HCT116 (cell line): ENCODE data around the gene LRCH1. TPM values are rescaled to one million over a fixed set of nuclear protein-coding genes. Genes with fewer than 3 reads are reported as not detected.

Source experiments
- ATAC-seq: fragments of 200-7000 bp; cut with Tn5 transposase; 2 replicates; pipeline ENCODE4 v1.9.1; 2020; ENCODE audit warnings: mild to moderate bottlenecking, moderate library complexity
- BruUV-seq: library from RNA; stranded (reverse); fragments of 400-500 nt; replicated peaks from 2 replicates; lab custom pipeline; 2021; lab: Mats Ljungman, UMichigan
- CTCF ChIA-PET: fragments of 300-600 bp; sonication (Branson Sonifier 250); formaldehyde crosslinking; loops from one replicate; lab custom pipeline; 2021; ENCODE audit warnings: antibody characterized with exemption; lab: Charles Lee
- POLR2A ChIA-PET: fragments of 300-600, 350-600 bp; sonication (Branson Sonifier 250); formaldehyde crosslinking; loops from one replicate; lab custom pipeline; 2021; ENCODE audit warnings: antibody characterized with exemption; lab: Charles Lee
- RAD21 ChIA-PET, 2 experiments: fragments of 300-600 bp; sonication (Branson Sonifier 250); formaldehyde crosslinking; loops; one replicate each; lab custom pipeline; 2023; ENCODE audit warnings: low total read pairs in 2 of 2; ENCODE audit not compliant: uncharacterized antibody in 2 of 2, unreplicated experiment in 2 of 2, low non-redundant PET in 1 of 2; lab: Charles Lee
- DNase-seq: peaks from one replicate; pipeline ENCODE4 v3.0.0-alpha.2; 2010; ENCODE audit warnings: low read depth, low spot score
- H2AFZ ChIP-seq: fragments of 200-600 bp; shearing (Covaris generic), sonication (generic); 2 replicates; pipeline ENCODE4 v1.6.1; 2017; ENCODE audit warnings: low read depth, mixed run types, mixed read lengths, antibody characterized with exemption, low read length; ENCODE audit not compliant: poor library complexity, severe bottlenecking
- H3K27ac ChIP-seq: 2 replicates; pipeline ENCODE4 v1.5.1; 2012; ENCODE audit warnings: low read depth, low read length
- H3K27me3 ChIP-seq: fragments of 200-600 bp; sonication (generic); 2 replicates; pipeline ENCODE4 v1.6.1; 2016; ENCODE audit warnings: mixed run types, low read length, mixed read lengths; ENCODE audit not compliant: insufficient read depth
- H3K36me3 ChIP-seq, 2 experiments: fragments of 200-500 bp in 1 of 2; fragments of 200-600 bp in 1 of 2; sonication (Bioruptor generic) in 1 of 2; sonication (generic) in 1 of 2; 2 replicates each; pipeline versions ENCODE4 v1.5.1 to v1.6.1; 2014 to 2016; ENCODE audit warnings: low read length in 2 of 2, inconsistent platforms in 1 of 2, mixed read lengths in 1 of 2, mixed run types in 1 of 2; ENCODE audit not compliant: insufficient read depth in 2 of 2, control insufficient read depth in 1 of 2
- H3K4me1 ChIP-seq, 2 experiments: fragments of 200-600 bp in 1 of 2; sonication (generic) in 1 of 2; 2 replicates each; pipeline versions ENCODE4 v1.5.1 to v1.6.1; 2012 to 2017; ENCODE audit warnings: low read length in 2 of 2, inconsistent platforms in 1 of 2, mild to moderate bottlenecking in 1 of 2, mixed read lengths in 1 of 2, mixed run types in 1 of 2, moderate library complexity in 1 of 2; ENCODE audit not compliant: insufficient read depth in 2 of 2, control insufficient read depth in 1 of 2
- H3K4me2 ChIP-seq: fragments of 200-600 bp; sonication (generic); 2 replicates; pipeline ENCODE4 v1.6.1; 2017; ENCODE audit warnings: mixed run types, low read length, mixed read lengths
- H3K4me3 ChIP-seq, 2 experiments: fragments of 200-600 bp in 1 of 2; sonication (generic) in 1 of 2; replicated peaks in 1 of 2; 2 replicates each; pipeline ENCODE4 v1.5.1; 2011 to 2016; ENCODE audit warnings: low read length in 2 of 2, control low read depth in 1 of 2, low read depth in 1 of 2, mild to moderate bottlenecking in 1 of 2, mixed read lengths in 1 of 2, mixed run types in 1 of 2
- H3K79me2 ChIP-seq: fragments of 200-600 bp; sonication (generic); 2 replicates; pipeline ENCODE4 v1.6.1; 2017; ENCODE audit warnings: mild to moderate bottlenecking, mixed run types, low read length, moderate library complexity, mixed read lengths; ENCODE audit not compliant: insufficient read depth
- H3K9ac ChIP-seq: fragments of 200-600 bp; sonication (generic); 2 replicates; pipeline ENCODE4 v1.6.1; 2016; ENCODE audit warnings: low read length, mixed read lengths
- H3K9me2 ChIP-seq: fragments of 200-600 bp; sonication (generic), shearing (Covaris generic); 2 replicates; pipeline ENCODE4 v1.6.1; 2017; ENCODE audit warnings: mixed run types, mild to moderate bottlenecking, moderate library complexity; ENCODE audit not compliant: insufficient read depth
- H3K9me3 ChIP-seq, 2 experiments: fragments of 200-500 bp in 1 of 2; fragments of 200-600 bp in 1 of 2; sonication (Bioruptor generic) in 1 of 2; sonication (generic) in 1 of 2; 2 replicates each; pipeline ENCODE4 v1.6.1; 2014 to 2017; ENCODE audit warnings: low read length in 2 of 2, mixed read lengths in 2 of 2, inconsistent platforms in 1 of 2, low read depth in 1 of 2, mild to moderate bottlenecking in 1 of 2, mixed run types in 1 of 2, moderate library complexity in 1 of 2; ENCODE audit not compliant: control insufficient read depth in 1 of 2, insufficient read depth in 1 of 2
- H4K20me1 ChIP-seq: fragments of 200-600 bp; sonication (generic), shearing (Covaris generic); 2 replicates; pipeline ENCODE4 v1.6.1; 2017; ENCODE audit warnings: mixed run types, mild to moderate bottlenecking, moderate library complexity; ENCODE audit not compliant: insufficient read depth
- CBX3 ChIP-seq: IDR thresholded peaks from 2 replicates; pipeline ENCODE4 v1.6.1; 2012; ENCODE audit warnings: low read depth
- CEBPB ChIP-seq: IDR thresholded peaks from 2 replicates; pipeline ENCODE4 v1.6.1; 2012; ENCODE audit warnings: low read depth
- EGR1 ChIP-seq: IDR thresholded peaks from 2 replicates; pipeline ENCODE4 v1.6.1; 2012; ENCODE audit warnings: low read depth
- ELF1 ChIP-seq: IDR thresholded peaks from 2 replicates; pipeline ENCODE4 v1.6.1; 2012; ENCODE audit warnings: low read depth, borderline replicate concordance
- JUND ChIP-seq: IDR thresholded peaks from 2 replicates; pipeline ENCODE4 v1.6.1; 2012
- POLR2A ChIP-seq: IDR thresholded peaks from 2 replicates; pipeline ENCODE4 v1.7.0; 2011; ENCODE audit warnings: borderline replicate concordance; ENCODE audit not compliant: insufficient read depth, insufficient read length; ENCODE audit errors: extremely low read depth
- POLR2AphosphoS5 ChIP-seq: IDR thresholded peaks from 2 replicates; pipeline ENCODE4 v1.6.1; 2011; ENCODE audit warnings: mild to moderate bottlenecking, low read depth, low read length, moderate library complexity
- SIN3A ChIP-seq: IDR thresholded peaks from 2 replicates; pipeline ENCODE4 v1.6.1; 2012; ENCODE audit warnings: low read depth
- SRF ChIP-seq: IDR thresholded peaks from 2 replicates; pipeline ENCODE4 v1.6.1; 2012; ENCODE audit warnings: low read depth
- intact Hi-C: fragments of 100-400 bp; cut with micrococcal nuclease; formaldehyde crosslinking; loops from 2 replicates; pipeline ENCODE4 v1.10.0; 2022
- total RNA-seq: library from RNA; stranded (reverse); gene quantifications from one replicate; pipeline ENCODE4 v1.2.1, GENCODE V29; 2021; ENCODE audit not compliant: unreplicated experiment
- TF ChIP-seq, protein P1 (sequence below): IDR thresholded peaks from 2 replicates; pipeline ENCODE4 v1.6.1; 2012
- TF ChIP-seq, protein P2 (sequence below): IDR thresholded peaks from 2 replicates; pipeline ENCODE4 v1.6.1; 2011; ENCODE audit warnings: mild to moderate bottlenecking, low read length, moderate library complexity; ENCODE audit not compliant: insufficient replicate concordance; ENCODE audit errors: extremely low read depth

LRCH1 gene
- total RNA-seq, 1 experiment from 2014 or later, result 15.6 TPM

DNA sequence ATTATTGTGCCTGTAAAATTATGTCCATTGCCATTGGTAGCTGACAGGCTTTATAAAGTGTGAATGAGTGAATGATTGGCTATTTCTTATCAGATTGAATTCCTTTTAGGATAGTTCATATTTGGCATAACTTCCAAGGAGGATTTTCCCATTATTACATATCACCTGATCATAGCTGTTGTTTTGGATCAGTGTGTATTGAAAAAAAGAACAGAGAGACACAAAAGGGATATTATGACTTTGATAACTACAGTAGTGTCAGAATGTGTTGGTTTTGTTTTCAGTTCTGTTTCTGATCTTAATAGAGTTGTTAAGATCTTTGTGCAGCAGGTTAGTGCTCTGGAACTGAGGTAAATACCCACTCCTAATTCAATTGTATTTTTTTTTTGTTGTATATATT is 103.8 kb downstream of the LRCH1 start:
- intact Hi-C loops, result no loop called here
- BruUV-seq, result no TSS peak
- DNase-seq (no peak), ATAC-seq (no peak)
- CTCF ChIA-PET, result no interaction called here
- Histone ChIP-seq H3K79me2 (no peaks in the 10 kb centered on the region; the same call in 1 of the 2 replicates), H4K20me1 (no peaks in the 10 kb centered on the region), H2AFZ (no peak overlapping the region), H3K9me2 (no peaks in the 10 kb centered on the region), H3K9ac (no peak overlapping the region), H3K27me3 (no peaks in the 10 kb centered on the region), H3K36me3 (no peaks in the 10 kb centered on the region), H3K4me1 (peaks cover 3 to 5% of the 10 kb centered on the region in 2 experiments; a peak in 2 of 4 replicates), H3K4me2 (no peak overlapping the region), H3K9me3 (no peaks in the 10 kb centered on the region), H3K27ac (no peak overlapping the region), H3K4me3 (no peak overlapping the region)
- POLR2A ChIA-PET, result no interaction called here
- RAD21 ChIA-PET, result no interaction called here
- no peak for TF ChIP-seq POLR2A
- no peak for TF ChIP-seq SRF
- TF ChIP-seq EGR1, result no peak
- no peak for TF ChIP-seq ELF1
- no peak for TF ChIP-seq JUND
- no peak for TF ChIP-seq POLR2AphosphoS5
- TF ChIP-seq, protein P1, sequence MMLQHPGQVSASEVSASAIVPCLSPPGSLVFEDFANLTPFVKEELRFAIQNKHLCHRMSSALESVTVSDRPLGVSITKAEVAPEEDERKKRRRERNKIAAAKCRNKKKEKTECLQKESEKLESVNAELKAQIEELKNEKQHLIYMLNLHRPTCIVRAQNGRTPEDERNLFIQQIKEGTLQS, result no peak
- no peak for TF ChIP-seq CBX3
- no peak for TF ChIP-seq SIN3A
- TF ChIP-seq, protein P2, sequence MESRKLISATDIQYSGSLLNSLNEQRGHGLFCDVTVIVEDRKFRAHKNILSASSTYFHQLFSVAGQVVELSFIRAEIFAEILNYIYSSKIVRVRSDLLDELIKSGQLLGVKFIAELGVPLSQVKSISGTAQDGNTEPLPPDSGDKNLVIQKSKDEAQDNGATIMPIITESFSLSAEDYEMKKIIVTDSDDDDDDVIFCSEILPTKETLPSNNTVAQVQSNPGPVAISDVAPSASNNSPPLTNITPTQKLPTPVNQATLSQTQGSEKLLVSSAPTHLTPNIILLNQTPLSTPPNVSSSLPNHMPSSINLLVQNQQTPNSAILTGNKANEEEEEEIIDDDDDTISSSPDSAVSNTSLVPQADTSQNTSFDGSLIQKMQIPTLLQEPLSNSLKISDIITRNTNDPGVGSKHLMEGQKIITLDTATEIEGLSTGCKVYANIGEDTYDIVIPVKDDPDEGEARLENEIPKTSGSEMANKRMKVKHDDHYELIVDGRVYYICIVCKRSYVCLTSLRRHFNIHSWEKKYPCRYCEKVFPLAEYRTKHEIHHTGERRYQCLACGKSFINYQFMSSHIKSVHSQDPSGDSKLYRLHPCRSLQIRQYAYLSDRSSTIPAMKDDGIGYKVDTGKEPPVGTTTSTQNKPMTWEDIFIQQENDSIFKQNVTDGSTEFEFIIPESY, result no peak
- TF ChIP-seq CEBPB, result no peak
